ENCODE measurements around the gene NLRC4.
"Not testable (repeated sequence)": the region's sequence is repeated elsewhere in the genome, so short reads cannot be mapped to it uniquely, and the experiment has no call there.

The NLRC4 gene

DNA sequence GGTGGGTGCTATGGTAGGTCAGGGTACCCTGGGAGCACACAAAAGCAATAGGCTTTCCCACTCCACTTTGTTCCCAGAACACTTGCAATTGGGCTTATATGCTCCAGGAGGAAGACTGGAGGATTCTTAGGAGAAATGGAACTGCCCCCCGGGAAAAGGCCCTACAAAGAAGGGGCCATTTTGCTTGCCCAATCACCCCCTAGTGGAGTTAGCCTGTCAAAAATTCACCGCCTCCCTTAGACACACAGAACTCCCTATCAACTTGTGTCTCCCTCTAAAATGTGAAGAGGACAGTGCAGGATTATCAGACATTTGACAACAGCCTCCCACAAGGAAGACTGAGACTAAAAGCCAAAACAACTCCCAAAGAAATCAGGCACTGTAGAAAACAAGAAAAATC, 36.5 kb downstream of the NLRC4 start:
- no peak overlapping the region for H3K4me3 ChIP-seq (ENCODE audit: low read depth, low read length)
- DNase-seq (ENCODE audit: low read depth): no peak
- TF ChIP-seq CTCF (conservative IDR thresholded peaks at IDR 0.05; ENCODE audit: low read depth, low read length): no peak

DNA sequence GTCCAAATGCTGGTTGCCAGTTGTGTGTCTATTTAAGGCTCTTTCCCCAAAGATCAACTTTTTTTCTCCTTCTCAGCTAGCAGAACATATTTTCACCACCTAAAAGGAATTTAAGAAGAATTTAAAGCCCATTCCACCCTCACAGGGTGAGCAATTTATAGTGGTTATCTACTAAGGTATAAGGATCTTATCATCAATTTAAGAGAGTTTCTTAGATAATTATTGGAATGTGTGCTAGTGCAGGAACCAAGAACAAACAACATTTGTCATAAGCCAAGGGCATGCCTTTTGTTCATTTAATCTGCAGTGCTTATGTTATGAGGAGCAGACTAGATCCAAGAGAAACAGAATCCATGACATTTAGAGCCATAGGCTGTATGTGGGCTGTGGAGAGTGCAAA, 37.2 kb downstream of the NLRC4 start:
- no peak for DNase-seq (ENCODE audit: low read depth)
- H3K4me3 ChIP-seq (ENCODE audit: low read depth, low read length): no peak overlapping the region
- TF ChIP-seq CTCF (conservative IDR thresholded peaks at IDR 0.05; ENCODE audit: low read depth, low read length): no peak

DNA sequence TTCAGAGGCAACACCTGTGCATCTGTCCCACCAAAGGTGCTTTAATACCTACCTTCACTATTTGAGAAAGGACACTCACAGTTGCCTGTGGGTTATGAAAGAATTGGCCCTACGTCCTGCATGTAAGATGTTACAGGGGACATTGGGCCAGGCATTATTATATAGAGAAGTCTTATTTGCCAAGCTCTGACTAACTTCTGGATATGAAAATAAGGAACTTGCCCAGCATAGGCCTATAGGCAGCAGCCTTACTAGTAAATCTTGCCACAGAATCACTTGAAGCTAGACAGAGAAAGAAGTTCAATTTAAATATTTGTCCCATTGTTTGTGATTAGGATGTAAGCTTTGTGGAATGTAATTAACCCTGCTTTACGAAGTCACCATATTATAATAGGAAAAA, 41.7 kb downstream of the NLRC4 start:
- H3K4me3 ChIP-seq (ENCODE audit: low read depth, low read length): no peak overlapping the region
- no peak for DNase-seq (ENCODE audit: low read depth)
- no peak for TF ChIP-seq CTCF (conservative IDR thresholded peaks at IDR 0.05; ENCODE audit: low read depth, low read length)

GRCh38 chr2:32220445-32220844, 44.2 kb downstream of the NLRC4 start:
- H3K4me3 ChIP-seq (ENCODE audit: low read depth, low read length): no peak overlapping the region
- DNase-seq (ENCODE audit: low read depth): no peak
- TF ChIP-seq CTCF (conservative IDR thresholded peaks at IDR 0.05; ENCODE audit: low read depth, low read length): no peak

DNA sequence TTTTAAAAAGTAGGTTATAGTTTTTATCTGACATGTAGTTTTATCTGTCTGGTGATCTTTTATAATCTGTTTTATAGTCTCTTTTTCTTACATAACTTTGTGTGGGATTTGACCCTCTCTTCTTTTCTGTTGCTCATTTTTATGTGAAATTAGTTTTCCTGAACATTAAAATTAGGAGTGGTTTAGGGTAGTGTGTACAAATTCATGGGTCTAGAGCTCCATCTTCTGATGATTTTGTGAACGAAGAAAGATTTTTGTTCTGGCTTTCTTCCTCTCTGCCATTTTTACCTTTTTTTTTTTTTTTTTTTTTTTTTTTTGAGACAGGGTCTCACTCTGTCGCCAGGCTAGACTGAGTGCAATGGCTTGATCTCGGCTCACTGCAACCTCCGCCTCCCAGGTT, 52.4 kb downstream of the NLRC4 start:
- no peak for TF ChIP-seq CTCF (conservative IDR thresholded peaks at IDR 0.05; ENCODE audit: low read depth, low read length)
- H3K4me3 ChIP-seq (ENCODE audit: low read depth, low read length): no peak overlapping the region
- DNase-seq (ENCODE audit: low read depth): peak; percentile 25

GRCh38 chr2:32210767-32211408, 53.8 kb downstream of the NLRC4 start:
- DNase-seq (ENCODE audit: low read depth): no peak
- TF ChIP-seq CTCF (conservative IDR thresholded peaks at IDR 0.05; ENCODE audit: low read depth, low read length): no peak
- H3K4me3 ChIP-seq (ENCODE audit: low read depth, low read length): no peak overlapping the region

- not testable (repeated sequence) for DNase-seq (ENCODE audit: low read depth); H3K4me3 ChIP-seq (ENCODE audit: low read depth, low read length)
Observed at GRCh38 chr2:32203428-32203827, 61.3 kb downstream of the NLRC4 start.
